Brain pericyte (primary cell): ENCODE measurements around the gene HRAS.

ENCODE experiments used
- DNase-seq: peaks from one replicate; pipeline ENCODE4 v3.0.0-alpha.2; 2012; ENCODE audit warnings: low read depth, low spot score

HRAS gene

GRCh38 chr11:496834-497564, 38.4 kb downstream of the HRAS start:
- no peak for DNase-seq

GRCh38 chr11:495537-495931, 39.8 kb downstream of the HRAS start:
- DNase-seq = no peak

GRCh38 chr11:494761-495536, 40.4 kb downstream of the HRAS start:
- no peak for DNase-seq

GRCh38 chr11:492427-493226, 42.7 kb downstream of the HRAS start:
- DNase-seq = no peak

GRCh38 chr11:491358-491757, 44.0 kb downstream of the HRAS start:
- no peak for DNase-seq

GRCh38 chr11:490930-491260, 44.5 kb downstream of the HRAS start:
- no peak for DNase-seq

- DNase-seq = no peak
Measured at GRCh38 chr11:490186-490929, 45.0 kb downstream of the HRAS start.

- DNase-seq = no peak
Measured at GRCh38 chr11:489610-490185, 45.7 kb downstream of the HRAS start.

GRCh38 chr11:488992-489391, 46.4 kb downstream of the HRAS start:
- DNase-seq = no peak

GRCh38 chr11:488579-488978, 46.8 kb downstream of the HRAS start:
- DNase-seq = no peak

- no peak for DNase-seq
Measured at GRCh38 chr11:488062-488461, 47.3 kb downstream of the HRAS start.

- no peak for DNase-seq
Measured at GRCh38 chr11:487571-488021, 47.8 kb downstream of the HRAS start.

GRCh38 chr11:486189-486588, 49.2 kb downstream of the HRAS start:
- DNase-seq = no peak

GRCh38 chr11:484616-485015, 50.8 kb downstream of the HRAS start:
- no peak for DNase-seq
